ENCODE data around the gene GLI3. TPM values are rescaled to one million over a fixed set of nuclear protein-coding genes. Genes with fewer than 3 reads are reported as not detected.

GLI3 gene
- total RNA-seq, 1 experiment from 2014 or later: 46.2 TPM

DNA sequence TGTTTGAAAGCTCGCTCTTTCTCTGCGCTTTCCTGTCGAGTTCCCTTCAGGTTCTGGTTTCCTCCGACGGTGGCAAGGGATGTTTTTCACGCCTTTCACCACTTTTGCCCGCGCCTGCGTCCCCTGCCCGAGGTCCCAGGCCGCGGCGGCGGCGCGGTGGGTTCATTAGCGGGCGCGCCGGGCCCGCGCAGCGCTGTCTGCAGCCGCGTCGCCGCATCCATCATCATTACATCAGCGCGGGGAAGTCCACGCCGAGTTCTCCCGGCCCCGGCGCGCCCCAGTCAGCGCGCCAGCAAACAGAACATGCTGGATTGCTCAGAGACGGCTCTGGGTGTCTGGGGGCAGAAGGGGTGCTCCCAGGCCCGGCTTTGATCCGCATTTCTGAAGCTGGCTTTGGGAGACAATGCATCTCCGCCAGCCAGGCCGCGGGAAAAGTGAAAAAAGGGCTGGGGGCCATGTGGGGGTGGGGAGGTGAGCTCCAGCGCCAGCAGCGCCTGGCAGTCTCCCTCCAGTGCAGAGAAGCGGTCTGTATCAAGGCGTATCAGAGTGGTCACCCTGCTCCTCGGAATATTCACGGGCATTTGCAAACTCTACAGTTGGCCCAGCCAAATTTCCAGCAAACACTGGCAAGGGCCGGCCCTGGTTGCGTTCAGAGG is 8.9 kb downstream of the GLI3 start:
- Mint-ChIP-seq H3K4me3 (peak overlapping the region; percentile 73), H3K9me3 (no peaks in the 10 kb centered on the region), H3K27me3 (ENCODE audit: low read depth) (no peaks in the 10 kb centered on the region), H3K27ac (peak overlapping the region; percentile 100), H3K36me3 (no peaks in the 10 kb centered on the region), H3K4me1 (peaks cover 87% of the 10 kb centered on the region)
- DNase-seq (ENCODE audit: low spot score): peak; percentile 59
- POLR2A ChIA-PET: interaction anchor here (0.7 to 3.5 kb wide), 9 partner anchors 9 to 211 kb away, joined by 3 to 11 read pairs (median 3); partner anchors contain the start of gene GLI3
- CTCF ChIA-PET: interaction anchor here (0.8 to 2.1 kb wide), 7 partner anchors 10 to 615 kb away, joined by 3 to 9 read pairs (median 3); no protein-coding TSS in a partner anchor
- peak; percentile 49 for ATAC-seq
- 0 out of 2 replicates have a peak, but pooled peaks have one; percentile 14 for TF ChIP-seq ZNF232 (CRISPR knock-in tag; IDR thresholded peaks at IDR 0.05)
- 0 out of 2 replicates have a peak, but pooled peaks have one; percentile 35 for TF ChIP-seq AR (CRISPR knock-in tag; IDR thresholded peaks at IDR 0.05)
- TF ChIP-seq, protein P1, sequence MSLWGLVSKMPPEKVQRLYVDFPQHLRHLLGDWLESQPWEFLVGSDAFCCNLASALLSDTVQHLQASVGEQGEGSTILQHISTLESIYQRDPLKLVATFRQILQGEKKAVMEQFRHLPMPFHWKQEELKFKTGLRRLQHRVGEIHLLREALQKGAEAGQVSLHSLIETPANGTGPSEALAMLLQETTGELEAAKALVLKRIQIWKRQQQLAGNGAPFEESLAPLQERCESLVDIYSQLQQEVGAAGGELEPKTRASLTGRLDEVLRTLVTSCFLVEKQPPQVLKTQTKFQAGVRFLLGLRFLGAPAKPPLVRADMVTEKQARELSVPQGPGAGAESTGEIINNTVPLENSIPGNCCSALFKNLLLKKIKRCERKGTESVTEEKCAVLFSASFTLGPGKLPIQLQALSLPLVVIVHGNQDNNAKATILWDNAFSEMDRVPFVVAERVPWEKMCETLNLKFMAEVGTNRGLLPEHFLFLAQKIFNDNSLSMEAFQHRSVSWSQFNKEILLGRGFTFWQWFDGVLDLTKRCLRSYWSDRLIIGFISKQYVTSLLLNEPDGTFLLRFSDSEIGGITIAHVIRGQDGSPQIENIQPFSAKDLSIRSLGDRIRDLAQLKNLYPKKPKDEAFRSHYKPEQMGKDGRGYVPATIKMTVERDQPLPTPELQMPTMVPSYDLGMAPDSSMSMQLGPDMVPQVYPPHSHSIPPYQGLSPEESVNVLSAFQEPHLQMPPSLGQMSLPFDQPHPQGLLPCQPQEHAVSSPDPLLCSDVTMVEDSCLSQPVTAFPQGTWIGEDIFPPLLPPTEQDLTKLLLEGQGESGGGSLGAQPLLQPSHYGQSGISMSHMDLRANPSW (CRISPR knock-in tag; conservative IDR thresholded peaks at IDR 0.05; ENCODE audit: low read depth): no peak
- TF ChIP-seq KAT7 (CRISPR knock-in tag; IDR thresholded peaks at IDR 0.05; ENCODE audit: borderline replicate concordance): peak; percentile 86; the same call in 1 of the 2 replicates

DNA sequence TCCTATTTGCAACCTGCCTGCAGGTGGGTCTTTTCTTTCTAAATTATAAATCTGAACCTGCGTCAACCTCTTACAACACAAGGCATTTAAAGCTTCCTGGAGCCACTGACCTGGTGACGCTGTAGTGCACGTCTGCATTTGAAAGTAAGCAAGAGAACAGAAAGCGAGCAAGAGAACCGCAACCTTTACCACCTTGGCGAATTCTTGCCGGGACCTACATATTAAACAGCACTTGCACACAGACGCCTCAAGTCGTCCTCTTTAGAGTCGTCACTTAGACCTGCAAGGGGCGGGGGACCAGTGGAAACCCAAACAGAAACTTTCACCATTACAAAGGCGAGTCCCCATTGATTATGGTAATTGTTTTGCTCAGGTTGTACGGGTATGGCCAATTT is 9.5 kb downstream of the GLI3 start:
- peak overlapping the region; percentile 73 for H3K4me3 Mint-ChIP-seq
- TF ChIP-seq ZNF232 (CRISPR knock-in tag; IDR thresholded peaks at IDR 0.05): no peak
- no peak for TF ChIP-seq GTF2I (CRISPR knock-in tag; conservative IDR thresholded peaks at IDR 0.05)
- TF ChIP-seq, protein P2, sequence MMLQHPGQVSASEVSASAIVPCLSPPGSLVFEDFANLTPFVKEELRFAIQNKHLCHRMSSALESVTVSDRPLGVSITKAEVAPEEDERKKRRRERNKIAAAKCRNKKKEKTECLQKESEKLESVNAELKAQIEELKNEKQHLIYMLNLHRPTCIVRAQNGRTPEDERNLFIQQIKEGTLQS (CRISPR knock-in tag; conservative IDR thresholded peaks at IDR 0.05): no peak
- no peak for TF ChIP-seq EMX1 (CRISPR knock-in tag; IDR thresholded peaks at IDR 0.05)
- TF ChIP-seq CBFB (CRISPR knock-in tag; IDR thresholded peaks at IDR 0.05; ENCODE audit: low read depth): no peak
- TF ChIP-seq MYBL2 (CRISPR knock-in tag; IDR thresholded peaks at IDR 0.05): no peak
- no peak for TF ChIP-seq ELF4 (CRISPR knock-in tag; IDR thresholded peaks at IDR 0.05; ENCODE audit: low read depth)
- POLR2A ChIA-PET: interaction anchor here (0.7 to 3.5 kb wide), 6 partner anchors 8 to 15 kb away, joined by 3 to 11 read pairs (median 6); partner anchors contain the start of gene GLI3
- peak overlapping the region; percentile 100 for H3K27ac Mint-ChIP-seq
- CTCF ChIA-PET: interaction anchor here (1.4 to 2.1 kb wide), 4 partner anchors 11 to 616 kb away, joined by 3 to 9 read pairs (median 6); no protein-coding TSS in a partner anchor
- H3K27me3 Mint-ChIP-seq (ENCODE audit: low read depth): no peaks in the 10 kb centered on the region
- peaks cover 87% of the 10 kb centered on the region for H3K4me1 Mint-ChIP-seq
- DNase-seq (ENCODE audit: low spot score): peak; percentile 58
- H3K9me3 Mint-ChIP-seq: no peaks in the 10 kb centered on the region
- ATAC-seq: peak; percentile 59
- H3K36me3 Mint-ChIP-seq: no peaks in the 10 kb centered on the region

DNA sequence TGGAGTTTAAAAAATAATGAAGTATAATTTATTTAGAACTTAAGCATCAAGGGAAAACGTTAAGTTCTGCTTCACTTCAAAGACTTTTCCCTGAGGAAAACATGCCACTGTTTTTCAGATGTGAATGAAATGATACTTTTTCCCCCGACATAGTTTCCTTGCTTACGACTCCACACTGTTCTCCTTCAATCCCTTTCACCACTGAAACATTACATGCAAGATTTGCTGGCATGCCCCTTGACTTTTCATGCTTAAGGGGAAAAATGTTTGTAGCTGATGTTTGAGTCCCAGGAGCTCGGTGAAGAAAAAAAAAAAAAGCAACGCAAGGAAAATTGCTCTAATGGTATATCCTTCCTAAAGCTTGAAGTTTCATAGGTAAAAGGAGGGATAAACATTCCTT is 10.0 kb downstream of the GLI3 start:
- H3K4me3 Mint-ChIP-seq: peak overlapping the region; percentile 73
- POLR2A ChIA-PET: interaction anchor here (0.5 to 3.5 kb wide), 4 partner anchors 9 to 103 kb away, joined by 3 to 11 read pairs (median 6); no protein-coding TSS in a partner anchor
- no peak for ATAC-seq
- no peaks in the 10 kb centered on the region for H3K9me3 Mint-ChIP-seq
- no peaks in the 10 kb centered on the region for H3K27me3 Mint-ChIP-seq (ENCODE audit: low read depth)
- CTCF ChIA-PET: interaction anchor here (0.9 to 2.1 kb wide), 5 partner anchors 11 to 287 kb away, joined by 3 to 7 read pairs (median 4); no protein-coding TSS in a partner anchor
- peaks cover 87% of the 10 kb centered on the region for H3K4me1 Mint-ChIP-seq
- TF ChIP-seq JUN (CRISPR knock-in tag; IDR thresholded peaks at IDR 0.05) (no peak), ESRRA (CRISPR knock-in tag; IDR thresholded peaks at IDR 0.05; ENCODE audit: borderline replicate concordance) (no peak), ZNF423 (CRISPR knock-in tag; IDR thresholded peaks at IDR 0.05) (no peak), ETV6 (CRISPR knock-in tag; IDR thresholded peaks at IDR 0.05) (no peak), NFATC4 (CRISPR knock-in tag; IDR thresholded peaks at IDR 0.05) (no peak), ZNF671 (CRISPR knock-in tag; IDR thresholded peaks at IDR 0.05) (no peak), PRDM15 (CRISPR knock-in tag; IDR thresholded peaks at IDR 0.05) (no peak)
- no peak for DNase-seq (ENCODE audit: low spot score)
- peak overlapping the region; percentile 100 for H3K27ac Mint-ChIP-seq
- no peaks in the 10 kb centered on the region for H3K36me3 Mint-ChIP-seq

All from WTC11 (cell line).